GM12801 (cell line): ENCODE results near the gene CYP2W1.

Source experiments
- TF ChIP-seq, protein P1 (sequence below): IDR thresholded peaks from one replicate; pipeline ENCODE4 v1.5.1; 2011; ENCODE audit warnings: control low read depth; ENCODE audit not compliant: insufficient read length; ENCODE audit errors: extremely low read depth

The CYP2W1 gene

DNA sequence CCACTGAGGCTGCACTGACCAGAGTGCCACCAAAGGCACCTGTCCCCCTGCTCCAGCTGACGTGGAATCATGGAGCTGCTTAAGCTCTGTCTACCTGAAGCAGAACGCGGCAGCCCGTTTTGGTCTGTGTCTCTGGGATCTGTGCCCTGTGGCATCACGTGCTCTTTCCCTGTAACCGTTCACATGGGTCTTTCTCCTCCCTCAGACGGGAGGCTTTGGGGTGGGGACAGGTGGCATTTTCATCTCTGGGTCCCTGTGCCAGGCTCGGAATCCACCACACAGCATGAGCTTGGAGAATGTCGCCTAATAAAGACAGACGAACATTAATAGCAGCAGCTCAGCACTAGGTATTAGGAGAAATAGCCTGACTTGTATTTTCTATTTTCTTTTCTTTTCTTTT lies 26.9 kb upstream of the CYP2W1 start:
- TF ChIP-seq, protein P1, sequence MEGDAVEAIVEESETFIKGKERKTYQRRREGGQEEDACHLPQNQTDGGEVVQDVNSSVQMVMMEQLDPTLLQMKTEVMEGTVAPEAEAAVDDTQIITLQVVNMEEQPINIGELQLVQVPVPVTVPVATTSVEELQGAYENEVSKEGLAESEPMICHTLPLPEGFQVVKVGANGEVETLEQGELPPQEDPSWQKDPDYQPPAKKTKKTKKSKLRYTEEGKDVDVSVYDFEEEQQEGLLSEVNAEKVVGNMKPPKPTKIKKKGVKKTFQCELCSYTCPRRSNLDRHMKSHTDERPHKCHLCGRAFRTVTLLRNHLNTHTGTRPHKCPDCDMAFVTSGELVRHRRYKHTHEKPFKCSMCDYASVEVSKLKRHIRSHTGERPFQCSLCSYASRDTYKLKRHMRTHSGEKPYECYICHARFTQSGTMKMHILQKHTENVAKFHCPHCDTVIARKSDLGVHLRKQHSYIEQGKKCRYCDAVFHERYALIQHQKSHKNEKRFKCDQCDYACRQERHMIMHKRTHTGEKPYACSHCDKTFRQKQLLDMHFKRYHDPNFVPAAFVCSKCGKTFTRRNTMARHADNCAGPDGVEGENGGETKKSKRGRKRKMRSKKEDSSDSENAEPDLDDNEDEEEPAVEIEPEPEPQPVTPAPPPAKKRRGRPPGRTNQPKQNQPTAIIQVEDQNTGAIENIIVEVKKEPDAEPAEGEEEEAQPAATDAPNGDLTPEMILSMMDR = no peak

DNA sequence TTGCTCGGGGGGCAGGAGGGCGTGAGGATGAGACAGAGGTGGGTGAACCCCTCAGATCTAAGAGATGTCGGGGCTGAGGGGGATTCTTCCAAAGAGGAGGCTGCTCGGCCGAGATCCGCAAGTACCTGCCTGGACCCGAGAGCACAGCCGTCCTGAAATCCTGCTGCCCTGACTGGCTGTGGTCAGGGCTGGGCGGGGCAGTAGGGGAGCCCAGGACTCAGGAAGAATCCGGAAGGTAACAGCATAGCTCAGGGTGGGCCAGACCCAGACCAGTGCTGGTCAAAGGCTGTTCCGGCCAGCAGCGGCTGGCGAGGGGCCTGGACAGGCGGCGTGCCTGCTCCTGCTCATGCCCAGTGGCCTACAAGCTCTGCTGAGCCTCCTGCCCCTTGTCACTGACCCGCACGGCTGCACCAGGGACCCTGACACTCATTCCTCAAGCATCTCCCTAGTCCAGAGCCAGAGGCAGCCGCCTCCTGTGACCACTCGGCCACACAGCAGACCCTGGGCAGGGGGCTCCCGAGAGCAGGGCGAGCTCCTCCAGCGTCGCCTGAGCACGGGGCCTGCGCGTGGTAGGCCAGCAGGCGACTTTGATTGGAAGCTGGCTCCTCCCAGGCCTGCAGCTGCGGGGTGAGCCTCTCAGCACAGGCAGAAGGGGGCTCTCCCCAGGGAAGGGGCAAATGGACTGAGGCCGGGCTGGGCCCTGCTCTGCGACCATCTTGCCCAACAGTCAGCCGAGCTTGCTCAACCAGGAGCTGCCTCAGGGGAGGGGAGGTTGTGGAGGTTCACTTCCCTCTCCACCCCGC lies 25.4 kb upstream of the CYP2W1 start:
- TF ChIP-seq, protein P1 = no peak

DNA sequence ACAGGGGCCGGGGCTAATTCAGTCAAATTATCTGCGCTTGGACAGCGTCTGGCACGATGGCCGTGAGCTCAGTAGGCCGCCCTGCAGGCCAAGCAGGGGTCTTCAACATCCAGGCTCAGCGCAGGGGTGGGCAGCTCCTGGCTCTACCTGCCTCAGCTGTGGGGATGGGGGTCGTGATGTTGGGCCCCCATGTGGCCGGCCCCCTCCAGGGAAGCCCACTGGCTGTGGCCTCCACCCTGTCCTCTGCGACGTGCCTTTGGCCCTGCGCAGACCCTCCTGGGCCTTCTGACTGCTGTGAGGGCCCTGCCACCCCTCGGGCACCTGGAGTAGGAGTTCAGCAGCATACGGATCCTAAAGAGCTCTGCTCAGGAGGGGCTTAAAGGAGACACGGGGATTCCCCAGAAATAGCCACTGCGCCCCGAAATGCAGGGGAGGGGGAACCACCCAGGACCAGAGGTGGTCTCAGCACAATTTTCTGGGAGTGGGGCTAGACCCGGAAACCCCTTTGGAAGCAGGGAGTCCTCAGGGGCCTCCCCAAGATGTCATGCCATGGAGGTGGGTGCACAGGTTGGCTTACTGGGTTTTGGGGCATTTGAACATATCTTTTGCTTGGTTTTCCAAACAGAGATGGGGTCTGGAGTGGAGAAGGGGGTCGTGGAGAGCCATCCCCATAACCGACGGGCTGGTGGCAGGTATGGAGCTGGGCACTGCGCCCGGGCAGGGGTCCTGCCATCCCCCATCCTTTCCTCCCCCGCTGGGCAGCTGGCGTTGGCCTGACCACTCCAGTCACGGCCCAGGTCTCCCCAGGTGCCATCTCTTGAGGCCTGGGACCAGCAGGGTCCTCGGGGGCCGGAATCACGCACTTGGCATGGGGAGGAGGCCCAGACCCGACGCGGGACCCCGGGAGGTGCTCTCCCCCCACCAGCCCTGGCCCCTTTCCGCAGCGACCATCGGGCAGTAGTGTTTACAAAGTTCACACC lies 24.5 kb upstream of the CYP2W1 start:
- TF ChIP-seq, protein P1 = no peak

DNA sequence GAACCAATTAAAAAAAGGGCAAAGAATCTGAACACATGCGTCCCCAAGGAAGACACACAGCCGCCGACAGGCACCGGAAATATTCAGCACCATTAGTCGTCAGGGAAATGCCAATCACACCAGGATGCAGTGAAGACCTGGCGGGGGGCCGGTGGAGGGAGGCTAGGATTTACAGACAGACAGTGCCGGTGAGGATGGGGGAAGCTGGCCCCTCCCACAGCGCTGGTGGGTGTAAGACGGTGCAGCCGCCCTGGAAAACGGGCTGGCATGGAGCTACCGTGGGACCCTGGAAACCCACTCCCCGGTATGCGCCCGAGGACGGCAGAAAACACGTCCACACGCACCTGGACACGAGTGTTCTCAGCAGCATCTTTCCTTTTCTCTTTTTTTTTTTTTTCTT lies 23.7 kb upstream of the CYP2W1 start:
- TF ChIP-seq, protein P1 = no peak

DNA sequence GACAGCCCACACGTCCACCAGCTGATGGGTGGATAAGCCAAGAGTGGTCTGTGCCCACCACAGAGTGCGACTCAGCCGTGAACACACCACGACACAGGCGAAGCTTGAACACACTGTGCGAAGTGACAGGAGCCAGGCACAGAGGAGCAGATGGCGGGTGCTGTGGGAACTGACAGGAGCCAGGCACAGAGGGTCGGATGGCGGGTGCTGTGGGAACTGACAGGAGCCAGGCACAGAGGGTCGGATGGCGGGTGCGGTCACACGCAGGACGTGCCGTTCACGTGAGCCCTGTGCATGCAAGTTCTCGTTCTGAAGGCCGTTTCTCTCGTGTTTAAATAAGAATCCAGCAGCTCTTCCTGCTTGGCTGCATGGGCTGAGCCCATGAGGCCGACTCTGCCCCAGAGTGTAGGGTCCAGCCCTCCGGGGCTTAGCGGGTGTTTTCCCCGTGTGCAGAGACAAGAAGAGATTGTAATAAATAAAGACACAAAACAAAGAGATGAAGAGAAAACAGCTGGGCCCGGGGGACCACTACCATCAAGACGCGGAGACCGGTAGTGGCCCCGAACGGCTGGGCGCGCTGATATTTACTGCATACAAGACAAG lies 22.6 kb upstream of the CYP2W1 start:
- TF ChIP-seq, protein P1 = no peak

DNA sequence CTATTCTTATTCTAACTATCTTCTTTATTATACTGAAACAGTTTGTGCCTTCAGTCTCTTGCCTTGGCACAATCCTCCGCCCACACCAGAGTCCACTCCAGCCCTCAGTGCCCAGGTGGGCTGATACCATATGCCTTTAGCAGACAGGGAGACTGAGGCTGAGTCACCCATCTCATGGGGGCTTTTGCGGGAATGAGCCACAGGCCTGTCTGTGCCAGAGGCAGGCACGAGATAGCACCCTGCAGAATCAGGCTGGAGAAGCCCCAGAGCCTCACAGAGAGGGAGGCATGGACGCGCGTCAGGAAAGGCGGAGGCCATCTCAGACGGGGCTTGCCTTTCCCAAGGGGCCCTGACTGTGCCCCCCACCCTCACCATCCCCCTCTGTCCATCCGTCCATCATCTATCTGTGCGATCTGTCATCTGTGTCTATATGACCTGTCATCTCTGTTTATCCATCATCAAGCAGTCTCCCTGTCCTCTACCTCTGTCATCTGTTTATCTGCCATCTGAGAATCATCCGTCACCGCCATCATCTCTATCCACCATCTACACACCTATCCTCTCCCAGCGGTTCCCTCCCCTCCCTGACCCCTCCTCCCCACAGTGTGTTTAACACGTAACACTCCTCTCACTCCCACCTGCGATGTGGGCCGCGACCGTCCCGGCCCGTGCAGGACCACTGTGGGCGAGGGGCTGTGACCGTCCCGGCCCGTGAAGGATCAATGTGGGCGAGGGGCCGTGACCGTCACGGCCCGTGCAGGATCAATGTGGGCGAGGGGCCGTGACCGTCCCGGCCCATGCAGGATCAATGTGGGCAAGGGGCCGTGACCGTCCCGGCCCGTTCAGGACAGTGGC lies 21.2 kb upstream of the CYP2W1 start:
- TF ChIP-seq, protein P1 = no peak
